Activated naive CD4-positive, alpha-beta T cell treated with anti-CD3 and anti-CD28 coated beads, Interleukin-2, amount 10 ng/mL, durations not matched to agents 7 days and 5 days (primary cell): ENCODE results near the gene ATXN1.

Source experiments
- CTCF ChIA-PET: fragments of 350-600 bp; sonication (Branson Sonifier 250); formaldehyde crosslinking; loops from one replicate; lab custom pipeline; 2021; ENCODE audit warnings: antibody characterized with exemption; lab: Charles Lee
- DNase-seq: peaks from one replicate; pipeline ENCODE4 v3.0.0-alpha.2; 2020
- H3K27ac Mint-ChIP-seq: one replicate; pipeline ENCODE4 v1.8.0; 2021; ENCODE audit warnings: mild to moderate bottlenecking, moderate library complexity, mixed read lengths
- H3K27me3 Mint-ChIP-seq: one replicate; pipeline ENCODE4 v1.8.0; 2021; ENCODE audit warnings: mild to moderate bottlenecking, mixed read lengths
- H3K36me3 Mint-ChIP-seq: one replicate; pipeline ENCODE4 v1.8.0; 2021; ENCODE audit warnings: mixed read lengths
- H3K4me1 Mint-ChIP-seq: one replicate; pipeline ENCODE4 v1.8.0; 2021; ENCODE audit warnings: mixed read lengths
- H3K4me3 Mint-ChIP-seq: one replicate; pipeline ENCODE4 v1.8.0; 2021; ENCODE audit warnings: mild to moderate bottlenecking, moderate library complexity, mixed read lengths
- H3K9me3 Mint-ChIP-seq: one replicate; pipeline ENCODE4 v1.8.0; 2021; ENCODE audit warnings: mixed read lengths

The ATXN1 gene

GRCh38 chr6:16760516-16761470, at the start of gene ATXN1:
Gene ATXN1 (minus strand): TSS chr6:16761460.
- H3K27ac Mint-ChIP-seq: peak within 1 kb of the TSS; percentile 99
- CTCF ChIA-PET: interaction anchor here (0.6 to 5.8 kb wide), 18 partner anchors 10 to 438 kb away, joined by 3 to 121 read pairs (median 4); no protein-coding TSS in a partner anchor

DNA sequence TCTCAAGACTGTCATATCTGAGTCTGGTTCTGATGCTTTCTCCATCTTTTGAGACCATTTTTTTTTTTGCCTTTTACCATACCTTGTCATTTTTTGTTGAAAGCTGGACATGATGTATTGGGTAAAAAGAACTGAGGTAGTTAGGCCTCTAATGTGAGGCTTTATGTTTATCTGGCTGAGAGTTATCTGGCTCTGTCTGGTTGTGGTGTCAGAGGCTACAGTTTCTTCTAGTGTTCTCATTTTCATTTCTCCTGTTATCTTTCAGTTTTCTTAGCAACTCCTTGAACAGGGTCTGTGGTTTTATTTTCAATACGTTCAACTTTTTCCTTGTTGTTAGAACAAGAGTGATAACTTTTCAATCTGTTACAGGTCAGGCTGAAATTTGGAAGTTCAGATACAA, 49.2 kb upstream of the ATXN1 start:
- Mint-ChIP-seq H3K27ac (no peak overlapping the region), H3K4me1 (no peaks in the 10 kb centered on the region), H3K36me3 (peaks cover 9% of the 10 kb centered on the region), H3K27me3 (peaks cover 4% of the 10 kb centered on the region), H3K9me3 (peaks cover 25% of the 10 kb centered on the region), H3K4me3 (no peak overlapping the region)
- CTCF ChIA-PET: no interaction called here
- no peak for DNase-seq

More at GRCh38 chr6:16760516-16761470, at the start of gene ATXN1:
- no peaks in the 10 kb centered on the region for H3K27me3 Mint-ChIP-seq
- H3K36me3 Mint-ChIP-seq: peaks cover 36% of the 10 kb centered on the region
- peak within 1 kb of the TSS; percentile 99 for H3K4me3 Mint-ChIP-seq
- H3K4me1 Mint-ChIP-seq: peaks cover 59% of the 10 kb centered on the region
- peak; percentile 67 for DNase-seq
- H3K9me3 Mint-ChIP-seq: no peaks in the 10 kb centered on the region

GRCh38 chr6:16809753-16810358, 48.6 kb upstream of the ATXN1 start:
- Mint-ChIP-seq H3K4me1 (no peaks in the 10 kb centered on the region), H3K36me3 (peaks cover 9% of the 10 kb centered on the region), H3K4me3 (no peak overlapping the region), H3K27me3 (peaks cover 4% of the 10 kb centered on the region), H3K9me3 (peaks cover 25% of the 10 kb centered on the region), H3K27ac (no peak overlapping the region)
- DNase-seq: no peak
- CTCF ChIA-PET: no interaction called here

- Mint-ChIP-seq H3K4me1 (no peaks in the 10 kb centered on the region), H3K27ac (no peak overlapping the region), H3K27me3 (peaks cover 4% of the 10 kb centered on the region), H3K4me3 (no peak overlapping the region), H3K9me3 (peaks cover 15% of the 10 kb centered on the region), H3K36me3 (peaks cover 7% of the 10 kb centered on the region)
- DNase-seq: no peak
- CTCF ChIA-PET: no interaction called here
Observed at GRCh38 chr6:16807956-16808355, 46.7 kb upstream of the ATXN1 start.

GRCh38 chr6:16806363-16806762, 45.1 kb upstream of the ATXN1 start:
- H3K4me1 Mint-ChIP-seq: no peaks in the 10 kb centered on the region

DNA sequence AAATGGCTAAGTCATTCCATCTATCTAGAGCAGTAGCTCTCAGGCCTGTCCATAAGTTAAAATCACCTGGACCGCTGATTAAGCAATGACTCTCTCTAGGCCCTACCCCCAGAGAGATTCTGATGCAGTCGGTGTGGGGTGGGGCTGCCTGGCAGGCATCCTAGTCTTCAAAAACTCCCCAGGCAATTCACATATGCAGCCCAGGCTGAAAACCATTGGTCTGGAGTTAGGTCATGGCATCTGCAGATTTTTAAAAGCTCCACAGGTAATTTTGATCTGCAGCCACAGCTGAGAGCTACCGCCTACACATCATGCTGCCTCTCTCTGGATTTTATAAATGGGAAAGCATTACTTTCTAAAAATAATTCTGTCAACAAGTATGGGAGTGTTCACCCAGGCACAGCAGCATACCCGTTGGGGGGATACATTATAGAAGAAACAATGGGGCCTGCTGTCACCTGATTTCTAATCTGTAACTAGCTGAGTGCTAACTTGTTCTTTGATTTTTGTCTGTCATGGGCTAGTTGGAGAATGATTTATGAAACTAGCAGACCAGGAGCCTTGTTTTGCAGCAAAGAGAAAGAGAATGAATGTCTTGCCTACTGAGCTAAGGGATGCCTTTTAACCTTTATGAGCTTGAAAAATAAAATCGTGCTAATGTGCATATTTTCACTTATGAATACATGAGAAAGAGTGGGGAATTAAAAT, 44.1 kb upstream of the ATXN1 start:
- Mint-ChIP-seq H3K27me3 (no peaks in the 10 kb centered on the region), H3K9me3 (peaks cover 3% of the 10 kb centered on the region), H3K4me1 (no peaks in the 10 kb centered on the region), H3K27ac (no peak overlapping the region), H3K4me3 (no peak overlapping the region), H3K36me3 (no peaks in the 10 kb centered on the region)
- DNase-seq: no peak
- CTCF ChIA-PET: no interaction called here

More at GRCh38 chr6:16806363-16806762, 45.1 kb upstream of the ATXN1 start:
- Mint-ChIP-seq H3K27ac (no peak overlapping the region), H3K4me3 (no peak overlapping the region), H3K27me3 (no peaks in the 10 kb centered on the region), H3K36me3 (no peaks in the 10 kb centered on the region), H3K9me3 (peaks cover 3% of the 10 kb centered on the region)
- CTCF ChIA-PET: no interaction called here
- no peak for DNase-seq

DNA sequence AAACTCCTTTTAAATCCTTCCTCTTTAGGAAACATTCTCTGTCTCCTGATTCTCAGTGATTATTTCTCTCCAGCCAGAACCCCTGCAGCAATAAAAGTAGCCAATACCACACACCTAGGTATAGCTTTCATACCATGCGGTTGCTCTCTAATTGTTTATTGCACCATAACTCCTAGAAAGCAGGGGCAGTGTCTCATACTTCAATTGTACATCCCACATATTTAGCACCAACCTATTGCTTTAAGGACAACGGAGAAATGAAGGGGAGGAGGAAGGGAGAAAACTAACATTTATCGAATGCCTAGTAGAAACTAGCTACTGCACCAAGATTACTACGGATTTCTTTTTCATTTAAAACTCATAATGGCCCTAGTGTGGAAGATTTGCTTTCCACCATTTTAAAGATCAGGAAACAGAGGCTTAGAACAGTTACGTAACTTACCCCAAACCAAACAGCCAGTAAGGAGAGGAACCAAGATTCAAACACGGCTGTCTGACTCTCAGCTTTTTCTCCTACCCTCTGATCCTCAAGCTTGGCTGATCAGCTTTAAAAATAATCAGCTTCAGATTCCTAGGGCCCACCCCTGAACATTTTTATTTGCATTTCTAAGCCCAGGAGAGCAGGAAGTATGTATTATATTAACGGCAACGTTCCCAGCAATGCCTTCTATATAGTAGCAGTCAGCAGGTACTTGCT, 43.4 kb upstream of the ATXN1 start:
- no peak for DNase-seq
- CTCF ChIA-PET: no interaction called here
- Mint-ChIP-seq H3K4me3 (no peak overlapping the region), H3K9me3 (no peaks in the 10 kb centered on the region), H3K36me3 (no peaks in the 10 kb centered on the region), H3K27ac (no peak overlapping the region), H3K27me3 (no peaks in the 10 kb centered on the region), H3K4me1 (no peaks in the 10 kb centered on the region)

GRCh38 chr6:16803294-16804200, 42.3 kb upstream of the ATXN1 start:
- no peaks in the 10 kb centered on the region for H3K36me3 Mint-ChIP-seq
- H3K27ac Mint-ChIP-seq: no peak overlapping the region
- no peaks in the 10 kb centered on the region for H3K4me1 Mint-ChIP-seq
- no peaks in the 10 kb centered on the region for H3K9me3 Mint-ChIP-seq
- no peak for DNase-seq
- CTCF ChIA-PET: no interaction called here
- H3K4me3 Mint-ChIP-seq: no peak overlapping the region
- H3K27me3 Mint-ChIP-seq: no peaks in the 10 kb centered on the region

DNA sequence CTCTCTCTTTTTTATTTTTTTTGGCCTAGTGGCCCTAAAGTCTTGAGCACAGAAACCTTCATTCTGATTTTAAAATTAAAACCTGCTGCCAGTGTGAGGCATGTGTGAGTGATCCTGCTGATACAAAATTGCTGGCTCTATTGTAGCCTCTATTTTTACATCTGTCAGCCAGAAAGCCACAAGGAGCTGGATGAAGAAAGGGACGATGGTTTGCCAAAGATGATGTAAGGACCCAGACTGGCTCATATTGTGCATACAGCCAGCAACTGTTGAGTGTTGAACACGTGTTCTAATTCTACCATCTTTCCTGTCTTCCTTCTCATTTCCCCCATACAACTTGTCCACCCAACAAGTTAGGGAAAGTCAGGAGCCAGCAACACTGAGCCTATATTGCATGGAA, 40.8 kb upstream of the ATXN1 start:
- peaks cover 4% of the 10 kb centered on the region for H3K27me3 Mint-ChIP-seq
- H3K9me3 Mint-ChIP-seq: no peaks in the 10 kb centered on the region
- no peaks in the 10 kb centered on the region for H3K4me1 Mint-ChIP-seq
- CTCF ChIA-PET: interaction anchor here (0.7 kb wide), 1 partner anchor 21 kb away, joined by 4 read pairs; no protein-coding TSS in a partner anchor
- H3K36me3 Mint-ChIP-seq: no peaks in the 10 kb centered on the region
- no peak overlapping the region for H3K4me3 Mint-ChIP-seq
- no peak overlapping the region for H3K27ac Mint-ChIP-seq
- no peak for DNase-seq

GRCh38 chr6:16800942-16801341, 39.7 kb upstream of the ATXN1 start:
- H3K4me1 Mint-ChIP-seq: no peaks in the 10 kb centered on the region
- CTCF ChIA-PET: no interaction called here
- H3K27ac Mint-ChIP-seq: no peak overlapping the region
- no peak overlapping the region for H3K4me3 Mint-ChIP-seq
- no peaks in the 10 kb centered on the region for H3K36me3 Mint-ChIP-seq
- no peak for DNase-seq
- H3K9me3 Mint-ChIP-seq: no peaks in the 10 kb centered on the region
- peaks cover 4% of the 10 kb centered on the region for H3K27me3 Mint-ChIP-seq

DNA sequence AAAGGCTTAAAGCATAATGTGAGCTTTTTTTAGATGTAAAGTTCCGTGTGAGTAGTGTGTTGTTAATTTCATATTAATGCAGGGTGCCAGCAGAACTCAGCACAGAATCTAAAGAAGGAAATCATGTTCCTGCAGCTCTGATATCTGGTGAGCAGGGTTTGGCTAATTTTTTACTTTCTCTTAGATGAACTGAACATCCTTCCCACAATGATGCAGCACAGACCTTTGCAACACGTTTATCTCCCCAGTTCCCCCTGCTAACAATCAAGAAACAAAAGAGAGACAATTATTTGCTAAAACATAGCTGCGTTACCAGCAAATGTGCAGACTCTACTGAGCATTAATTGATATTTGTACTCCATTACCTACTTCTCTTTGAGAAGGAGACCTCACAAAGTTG, 39.1 kb upstream of the ATXN1 start:
- Mint-ChIP-seq H3K4me3 (no peak overlapping the region), H3K36me3 (no peaks in the 10 kb centered on the region), H3K9me3 (no peaks in the 10 kb centered on the region), H3K4me1 (no peaks in the 10 kb centered on the region), H3K27ac (no peak overlapping the region), H3K27me3 (peaks cover 4% of the 10 kb centered on the region)
- no peak for DNase-seq
- CTCF ChIA-PET: no interaction called here

- H3K9me3 Mint-ChIP-seq: no peaks in the 10 kb centered on the region
- no peaks in the 10 kb centered on the region for H3K36me3 Mint-ChIP-seq
- H3K27ac Mint-ChIP-seq: no peak overlapping the region
- no peaks in the 10 kb centered on the region for H3K4me1 Mint-ChIP-seq
- no peak for DNase-seq
- peaks cover 4% of the 10 kb centered on the region for H3K27me3 Mint-ChIP-seq
- CTCF ChIA-PET: no interaction called here
- H3K4me3 Mint-ChIP-seq: no peak overlapping the region
Observed at GRCh38 chr6:16799279-16800193, 38.3 kb upstream of the ATXN1 start.
